MCF 10A (cell line): Measurements from ENCODE around the gene OLFML2A. TPM values are rescaled to one million over a fixed set of nuclear protein-coding genes. Genes with fewer than 3 reads are reported as not detected.

Experiments used
- BruUV-seq: library from RNA; stranded (reverse); fragments of 400-500 nt; replicated peaks from 2 replicates; lab custom pipeline; 2021; lab: Mats Ljungman, UMichigan
- CTCF ChIA-PET: fragments of 300-600 bp; sonication (Branson Sonifier 250); formaldehyde crosslinking; extraction: SDS; loops from one replicate; lab custom pipeline; 2021; ENCODE audit warnings: antibody characterized with exemption, inconsistent platforms; lab: Yijun Ruan, JAX
- POLR2A ChIA-PET: fragments of 300-600, 350-650 bp; sonication (Branson Sonifier 250); formaldehyde crosslinking; extraction: SDS; loops from one replicate; lab custom pipeline; 2020; ENCODE audit warnings: antibody characterized with exemption, inconsistent platforms; lab: Yijun Ruan, JAX
- DNase-seq: peaks from one replicate; pipeline ENCODE4 v3.0.0-alpha.2; 2018; ENCODE audit not compliant: unreplicated experiment
- H3K27ac Mint-ChIP-seq: one replicate; pipeline ENCODE4 v1.8.0; 2022; ENCODE audit warnings: mild to moderate bottlenecking, low read depth, mixed read lengths; ENCODE audit not compliant: unreplicated experiment
- H3K27me3 Mint-ChIP-seq: one replicate; pipeline ENCODE4 v1.8.0; 2022; ENCODE audit warnings: mixed read lengths; ENCODE audit not compliant: insufficient read depth, unreplicated experiment
- H3K36me3 Mint-ChIP-seq: one replicate; pipeline ENCODE4 v1.8.0; 2022; ENCODE audit warnings: mild to moderate bottlenecking, moderate library complexity, mixed read lengths; ENCODE audit not compliant: insufficient read depth, unreplicated experiment
- H3K4me1 Mint-ChIP-seq: one replicate; pipeline ENCODE4 v1.8.0; 2022; ENCODE audit warnings: mixed read lengths; ENCODE audit not compliant: insufficient read depth, unreplicated experiment
- H3K4me3 Mint-ChIP-seq: one replicate; pipeline ENCODE4 v1.8.0; 2022; ENCODE audit warnings: mild to moderate bottlenecking, moderate library complexity, mixed read lengths; ENCODE audit not compliant: unreplicated experiment
- H3K9me3 Mint-ChIP-seq: one replicate; pipeline ENCODE4 v1.8.0; 2022; ENCODE audit warnings: mixed read lengths; ENCODE audit not compliant: unreplicated experiment
- CTCF ChIP-seq: fragments of 200-600 bp; IDR thresholded peaks from one replicate; pipeline ENCODE4 v1.8.0; 2022; ENCODE audit warnings: antibody characterized with exemption, mild to moderate bottlenecking; ENCODE audit not compliant: unreplicated experiment
- intact Hi-C: fragments of 100-400 bp; cut with micrococcal nuclease; formaldehyde crosslinking; loops from 2 replicates; pipeline ENCODE4 v1.14.1; 2022
- total RNA-seq: library from RNA; stranded (reverse); gene quantifications from 2 replicates; pipeline ENCODE4 v1.2.3, GENCODE V29; 2022

OLFML2A gene
- total RNA-seq, 1 experiment from 2014 or later: 0.21 TPM

DNA sequence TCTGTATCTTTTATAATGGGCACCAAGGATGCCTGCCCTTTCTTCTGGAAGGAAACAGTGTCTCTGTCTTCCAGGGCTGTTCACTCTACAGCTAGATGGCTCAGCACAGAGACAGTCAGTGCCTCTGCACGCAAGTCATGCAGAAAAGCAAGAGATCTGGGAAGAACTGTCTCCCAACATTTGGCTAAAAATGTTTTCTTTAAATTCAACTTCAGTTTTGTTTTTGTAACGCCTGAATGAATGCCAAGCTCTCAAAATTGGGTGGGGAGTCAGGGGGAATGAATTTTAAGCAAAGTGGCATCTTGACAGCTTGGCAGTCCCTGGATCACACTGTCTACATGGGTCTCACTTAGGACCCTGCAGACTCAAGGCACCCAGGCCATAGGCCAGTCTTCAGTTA, 12.6 kb downstream of the OLFML2A start:
- no peak overlapping the region for H3K27ac Mint-ChIP-seq
- no peak for TF ChIP-seq CTCF
- H3K9me3 Mint-ChIP-seq: no peaks in the 10 kb centered on the region
- H3K36me3 Mint-ChIP-seq: no peaks in the 10 kb centered on the region
- intact Hi-C loops: no loop called here
- ChIA-PET POLR2A (interaction anchor here (0.7 to 1.3 kb wide), 3 partner anchors 29 to 80 kb away, joined by 3 to 6 read pairs (median 5); no protein-coding TSS in a partner anchor), CTCF (interaction anchor here (1.6 to 1.7 kb wide), 3 partner anchors 15 to 63 kb away, joined by 3 to 7 read pairs (median 5); partner anchors contain the start of gene WDR38)
- no peaks in the 10 kb centered on the region for H3K27me3 Mint-ChIP-seq
- no TSS peak for BruUV-seq
- DNase-seq: no peak
- peaks cover 8% of the 10 kb centered on the region for H3K4me1 Mint-ChIP-seq
- H3K4me3 Mint-ChIP-seq: no peak overlapping the region

DNA sequence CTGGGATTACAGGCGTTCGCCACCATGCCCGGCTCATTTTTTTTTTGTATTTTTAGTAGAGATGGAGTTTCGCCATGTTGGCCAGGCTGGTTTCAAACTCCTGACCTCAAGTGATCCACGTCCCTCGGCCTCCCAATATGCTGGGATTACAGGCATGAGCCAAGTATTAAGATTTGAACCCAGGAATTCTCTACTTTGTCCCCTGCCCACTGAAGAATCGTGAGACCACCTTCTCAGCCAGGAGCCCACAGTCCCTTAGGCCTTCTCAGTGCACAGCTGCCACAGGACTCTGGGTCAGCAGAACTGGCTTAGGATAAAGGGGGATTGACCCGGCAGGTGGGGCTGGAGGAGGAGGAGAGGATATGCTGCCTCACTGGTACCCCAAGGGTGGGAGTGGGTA, 13.4 kb downstream of the OLFML2A start:
- intact Hi-C loops: no loop called here
- peaks cover 5% of the 10 kb centered on the region for H3K4me1 Mint-ChIP-seq
- no peaks in the 10 kb centered on the region for H3K36me3 Mint-ChIP-seq
- H3K9me3 Mint-ChIP-seq: no peaks in the 10 kb centered on the region
- ChIA-PET CTCF (interaction anchor here (1.6 kb wide), 1 partner anchor 60 kb away, joined by 3 read pairs; no protein-coding TSS in a partner anchor), POLR2A (interaction anchor here (0.7 to 1.2 kb wide), 2 partner anchors 52 to 79 kb away, joined by 3 to 5 read pairs; no protein-coding TSS in a partner anchor)
- TF ChIP-seq CTCF: no peak
- no peaks in the 10 kb centered on the region for H3K27me3 Mint-ChIP-seq
- DNase-seq: no peak
- no peak overlapping the region for H3K4me3 Mint-ChIP-seq
- no peak overlapping the region for H3K27ac Mint-ChIP-seq
- no TSS peak for BruUV-seq

- no peak for DNase-seq
- CTCF ChIA-PET: interaction anchor here (0.6 to 1.3 kb wide), 2 partner anchors 17 to 19 kb away, joined by 4 to 6 read pairs; no protein-coding TSS in a partner anchor
- Mint-ChIP-seq H3K4me3 (no peak overlapping the region), H3K27me3 (no peaks in the 10 kb centered on the region), H3K27ac (no peak overlapping the region), H3K9me3 (no peaks in the 10 kb centered on the region), H3K4me1 (peaks cover 5% of the 10 kb centered on the region), H3K36me3 (no peaks in the 10 kb centered on the region)
- no TSS peak for BruUV-seq
- intact Hi-C loops: no loop called here
- no peak for TF ChIP-seq CTCF
- POLR2A ChIA-PET: interaction anchor here (1.2 kb wide), 1 partner anchor 51 kb away, joined by 5 read pairs; no protein-coding TSS in a partner anchor
Observed at GRCh38 chr9:124790801-124791505, 14.0 kb downstream of the OLFML2A start.

- Mint-ChIP-seq H3K27ac (no peak overlapping the region), H3K4me3 (no peak overlapping the region), H3K9me3 (no peaks in the 10 kb centered on the region), H3K27me3 (no peaks in the 10 kb centered on the region), H3K4me1 (peaks cover 5% of the 10 kb centered on the region), H3K36me3 (no peaks in the 10 kb centered on the region)
- intact Hi-C loops: no loop called here
- TF ChIP-seq CTCF: no peak
- DNase-seq: no peak
- BruUV-seq: no TSS peak
- ChIA-PET CTCF (interaction anchor here (1.1 to 6.7 kb wide), 5 partner anchors 15 to 59 kb away, joined by 3 to 64 read pairs (median 5); partner anchors contain the start of genes OLFML2A and WDR38), POLR2A (interaction anchor here (0.7 kb wide), 1 partner anchor 22 kb away, joined by 4 read pairs; no protein-coding TSS in a partner anchor)
Observed at GRCh38 chr9:124792257-124793014, 15.5 kb downstream of the OLFML2A start.
